ENCODE results near the gene HAAO.

DNA sequence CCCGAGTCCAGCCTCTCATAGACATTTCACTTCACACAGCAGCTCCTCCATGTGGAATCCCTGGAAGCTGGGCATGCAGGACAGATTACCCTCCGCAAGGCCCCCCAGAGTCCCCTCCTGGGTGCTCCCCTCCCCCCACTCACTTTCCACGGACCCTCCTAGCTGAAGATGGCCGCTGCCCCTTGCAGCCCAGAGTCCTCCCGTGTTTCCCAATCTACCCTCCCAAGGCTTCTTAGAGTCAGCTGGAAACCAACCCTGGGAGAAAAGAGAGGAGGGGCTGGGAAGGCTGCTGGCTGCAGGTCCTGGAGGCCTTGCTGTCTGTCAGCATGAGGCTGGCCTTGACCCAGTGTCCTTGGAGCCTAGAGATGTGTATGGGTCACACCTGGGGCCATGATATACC, 49.0 kb upstream of the HAAO start:
- TF ChIP-seq POLR2AphosphoS5 (IDR thresholded peaks at IDR 0.05; ENCODE audit: low read depth, low read length) (no peak), POLR2A (IDR thresholded peaks at IDR 0.05; ENCODE audit: low read depth, low read length) (no peak), TAF1 (IDR thresholded peaks at IDR 0.05; ENCODE audit: borderline replicate concordance, low read depth, low read length) (no peak)

Data from GM12892 (cell line).